H1 (cell line): ENCODE data around the gene ADIRF. TPM values are rescaled to one million over a fixed set of nuclear protein-coding genes. Genes with fewer than 3 reads are reported as not detected.

ENCODE experiments used
- CTCF ChIA-PET: fragments of 300-600 bp; sonication (Branson Sonifier 250); formaldehyde crosslinking; loops from one replicate; lab custom pipeline; 2021; ENCODE audit not compliant: partially characterized antibody; lab: Charles Lee
- POLR2A ChIA-PET: fragments of 300-600 bp; sonication (Branson Sonifier 250); formaldehyde crosslinking; loops from one replicate; lab custom pipeline; 2021; ENCODE audit warnings: inconsistent platforms; ENCODE audit not compliant: partially characterized antibody; lab: Charles Lee
- DNase-seq, 2 experiments: peaks; one replicate each; pipeline versions ENCODE4 v3.0.0 to v3.0.0-alpha.2; 2010 to 2022; ENCODE audit warnings: low spot score in 2 of 2, low read depth in 1 of 2, mixed read lengths in 1 of 2
- FAIRE-seq: peaks from 2 replicates; lab custom pipeline; 2011; peaks lifted over from hg19 to GRCh38; lab: Jason Lieb, UNC
- H2AFZ ChIP-seq: 2 replicates; pipeline ENCODE4 v1.8.1; 2012; ENCODE audit warnings: low read length, inconsistent platforms
- H2AK5ac ChIP-seq: 2 replicates; pipeline ENCODE4 v1.6.1; 2013; ENCODE audit warnings: low read depth, low read length
- H2BK120ac ChIP-seq: replicated peaks from 2 replicates; pipeline ENCODE3; 2013; ENCODE audit warnings: low read depth, low read length, inconsistent platforms
- H2BK12ac ChIP-seq: 2 replicates; pipeline ENCODE4 v1.6.1; 2013; ENCODE audit warnings: low read depth, low read length
- H2BK15ac ChIP-seq: 2 replicates; pipeline ENCODE4 v1.6.1; 2013; ENCODE audit warnings: low read length
- H2BK20ac ChIP-seq: 2 replicates; pipeline ENCODE4 v1.6.1; 2013; ENCODE audit warnings: low read length
- H2BK5ac ChIP-seq: 2 replicates; pipeline ENCODE4 v1.6.1; 2013; ENCODE audit warnings: low read depth, low read length
- H3K14ac ChIP-seq: 2 replicates; pipeline ENCODE4 v1.6.1; 2013; ENCODE audit warnings: inconsistent platforms; ENCODE audit not compliant: insufficient read length
- H3K18ac ChIP-seq: 2 replicates; pipeline ENCODE4 v1.6.1; 2013; ENCODE audit warnings: low read length; ENCODE audit errors: extremely low read depth
- H3K23ac ChIP-seq: 2 replicates; pipeline ENCODE4 v1.6.1; 2013; ENCODE audit warnings: inconsistent platforms; ENCODE audit not compliant: insufficient read length
- H3K23me2 ChIP-seq: 2 replicates; pipeline ENCODE4 v1.6.1; 2013; ENCODE audit warnings: low read depth, low read length
- H3K27ac ChIP-seq: 2 replicates; pipeline ENCODE4 v1.6.1; 2011; ENCODE audit warnings: low read depth, low read length, inconsistent platforms
- H3K27me3 ChIP-seq, 4 experiments: replicated peaks in 1 of 4; 1 replicate in 1 of 4; 2 replicates in 3 of 4; pipeline versions ENCODE4 v1.6.1 to v1.8.1; 2011 to 2013; ENCODE audit warnings: low read length in 3 of 4, mild to moderate bottlenecking in 3 of 4, inconsistent platforms in 2 of 4, mixed read lengths in 2 of 4, moderate library complexity in 1 of 4; ENCODE audit not compliant: control insufficient read depth in 3 of 4, insufficient read depth in 3 of 4; ENCODE audit errors: extremely low read depth in 1 of 4
- H3K36me3 ChIP-seq, 4 experiments: 2 replicates each; pipeline versions ENCODE4 v1.6.1 to v1.8.1; 2011 to 2013; ENCODE audit warnings: mild to moderate bottlenecking in 4 of 4, low read length in 3 of 4, moderate library complexity in 2 of 4, control low read depth in 1 of 4, inconsistent platforms in 1 of 4; ENCODE audit not compliant: insufficient read depth in 4 of 4, control insufficient read depth in 2 of 4
- H3K4ac ChIP-seq: replicated peaks from 2 replicates; pipeline ENCODE3; 2013; ENCODE audit warnings: low read length, low read depth, mixed read lengths, inconsistent platforms; ENCODE audit not compliant: insufficient read length
- H3K4me1 ChIP-seq, 4 experiments: replicated peaks in 1 of 4; 1 replicate in 1 of 4; 2 replicates in 3 of 4; pipeline versions ENCODE4 v1.6.1 to v1.8.1; 2011 to 2013; ENCODE audit warnings: low read length in 3 of 4, inconsistent platforms in 2 of 4, mixed read lengths in 1 of 4; ENCODE audit not compliant: insufficient read depth in 4 of 4, control insufficient read depth in 3 of 4
- H3K4me2 ChIP-seq, 2 experiments: 2 replicates each; pipeline versions ENCODE4 v1.6.1 to v1.8.1; 2011 to 2013; ENCODE audit warnings: low read depth in 2 of 2, low read length in 2 of 2, control low read depth in 1 of 2, inconsistent platforms in 1 of 2, mild to moderate bottlenecking in 1 of 2; ENCODE audit not compliant: insufficient read depth in 1 of 2
- H3K4me3 ChIP-seq, 4 experiments: fragments of 200-600, 300-600 bp in 1 of 4; sonication (generic), shearing (Covaris generic), sonication (Bioruptor Twin) in 1 of 4; 2 replicates each; pipeline versions ENCODE4 v1.5.1 to v1.8.1; 2011 to 2016; ENCODE audit warnings: low read length in 4 of 4, low read depth in 3 of 4, control low read depth in 2 of 4, inconsistent platforms in 2 of 4, mild to moderate bottlenecking in 2 of 4, mixed read lengths in 1 of 4, moderate library complexity in 1 of 4; ENCODE audit not compliant: insufficient read depth in 2 of 4; ENCODE audit errors: extremely low read depth in 1 of 4
- H3K56ac ChIP-seq: replicated peaks from 2 replicates; pipeline ENCODE3; 2013; ENCODE audit warnings: low read depth, mild to moderate bottlenecking, mixed read lengths, low read length, inconsistent platforms; ENCODE audit not compliant: insufficient read length
- H3K79me1 ChIP-seq: 2 replicates; pipeline ENCODE4 v1.6.1; 2013; ENCODE audit warnings: low read depth, low read length, control low read depth
- H3K79me2 ChIP-seq, 2 experiments: 2 replicates each; pipeline versions ENCODE4 v1.6.1 to v1.8.1; 2012 to 2013; ENCODE audit warnings: low read length in 2 of 2, mild to moderate bottlenecking in 2 of 2, inconsistent platforms in 1 of 2; ENCODE audit not compliant: insufficient read depth in 2 of 2, control insufficient read depth in 1 of 2
- H3K9ac ChIP-seq, 4 experiments: replicated peaks in 1 of 4; 1 replicate in 1 of 4; 2 replicates in 3 of 4; pipeline versions ENCODE4 v1.6.1 to v1.8.1; 2011 to 2013; ENCODE audit warnings: low read depth in 3 of 4, low read length in 3 of 4, control low read depth in 2 of 4, mild to moderate bottlenecking in 2 of 4, moderate library complexity in 2 of 4, inconsistent platforms in 1 of 4; ENCODE audit errors: extremely low read depth in 1 of 4
- H3K9me3 ChIP-seq, 2 experiments: 2 replicates each; pipeline versions ENCODE4 v1.6.1 to v1.8.1; 2012 to 2013; ENCODE audit warnings: mild to moderate bottlenecking in 2 of 2, moderate library complexity in 2 of 2, control low read depth in 1 of 2, inconsistent platforms in 1 of 2, low read depth in 1 of 2, low read length in 1 of 2, mixed read lengths in 1 of 2; ENCODE audit not compliant: insufficient read depth in 2 of 2
- H4K20me1 ChIP-seq, 2 experiments: replicated peaks in 1 of 2; 2 replicates each; pipeline versions ENCODE3 to v1.8.1; 2011 to 2013; ENCODE audit warnings: inconsistent platforms in 2 of 2, low read length in 2 of 2, mild to moderate bottlenecking in 1 of 2; ENCODE audit not compliant: insufficient read depth in 2 of 2, control insufficient read depth in 1 of 2
- H4K5ac ChIP-seq: 2 replicates; pipeline ENCODE4 v1.6.1; 2013; ENCODE audit warnings: low read length, low read depth, mixed read lengths, inconsistent platforms; ENCODE audit not compliant: insufficient read length
- H4K8ac ChIP-seq: 2 replicates; pipeline ENCODE4 v1.8.0; 2013; ENCODE audit warnings: mild to moderate bottlenecking, moderate library complexity, low read length, inconsistent platforms; ENCODE audit not compliant: insufficient read depth; ENCODE audit errors: extremely low read depth
- H4K91ac ChIP-seq: replicated peaks from 2 replicates; pipeline ENCODE3; 2013; ENCODE audit warnings: low read length, mixed read lengths, inconsistent platforms; ENCODE audit not compliant: insufficient read length
- BCL11A ChIP-seq, 2 experiments: IDR thresholded peaks; one replicate each; pipeline ENCODE4 v1.6.1; 2011; ENCODE audit warnings: low read depth in 2 of 2, low read length in 2 of 2, mild to moderate bottlenecking in 2 of 2
- CEBPB ChIP-seq: IDR thresholded peaks from 2 replicates; pipeline ENCODE4 v1.6.1; 2012; ENCODE audit warnings: low read depth, low read length
- EZH2 ChIP-seq: fragments of 200-600 bp; sonication (generic); IDR thresholded peaks from 2 replicates; pipeline ENCODE4 v1.7.1; 2012; ENCODE audit warnings: low read depth, mild to moderate bottlenecking, moderate library complexity, low read length, inconsistent platforms; ENCODE audit not compliant: severe bottlenecking
- FOSL1 ChIP-seq: IDR thresholded peaks from 2 replicates; pipeline ENCODE4 v1.6.1; 2011; ENCODE audit warnings: mild to moderate bottlenecking, low read depth, low read length, moderate library complexity; ENCODE audit not compliant: insufficient read depth
- PHF8 ChIP-seq: fragments of 200-600 bp; sonication (generic); conservative IDR thresholded peaks from 2 replicates; pipeline ENCODE4 v1.7.1; 2012; ENCODE audit warnings: low read depth, mild to moderate bottlenecking, inconsistent platforms, low read length, moderate library complexity
- POLR2A ChIP-seq, 2 experiments: IDR thresholded peaks; 1 replicate in 1 of 2; 2 replicates in 1 of 2; pipeline ENCODE4 v1.6.1; 2011; ENCODE audit warnings: low read depth in 2 of 2, low read length in 2 of 2, mild to moderate bottlenecking in 2 of 2; ENCODE audit errors: control extremely low read depth in 1 of 2
- RAD21 ChIP-seq, 2 experiments: IDR thresholded peaks in 1 of 2; conservative IDR thresholded peaks in 1 of 2; 2 replicates each; pipeline ENCODE4 v1.6.1; 2011; ENCODE audit warnings: low read depth in 2 of 2, low read length in 2 of 2, improper control_type of control experiment in 1 of 2, inconsistent platforms in 1 of 2, mild to moderate bottlenecking in 1 of 2, moderate library complexity in 1 of 2
- RNF2 ChIP-seq: fragments of 200-900, 300-1000 bp; sonication (generic); IDR thresholded peaks from 2 replicates; pipeline ENCODE4 v1.7.1; 2016; ENCODE audit warnings: borderline replicate concordance, low read depth, mild to moderate bottlenecking, antibody characterized with exemption, low read length; ENCODE audit not compliant: poor library complexity, severe bottlenecking; ENCODE audit errors: missing control alignments
- SP1 ChIP-seq: IDR thresholded peaks from 2 replicates; pipeline ENCODE4 v1.6.1; 2011; ENCODE audit warnings: low read depth, low read length
- TAF7 ChIP-seq: optimal IDR thresholded peaks from 2 replicates; pipeline ENCODE3; 2011; ENCODE audit warnings: low read depth, mild to moderate bottlenecking, inconsistent platforms, low read length, moderate library complexity, borderline replicate concordance
- WGBS, 2 experiments: shearing (Covaris generic) in 1 of 2; methylation state at CpG; one replicate each; pipeline versions ENCODE4 v1.1.6 to v1.1.7; 2013 to 2015; ENCODE audit warnings: low lambda C conversion rate in 2 of 2, mixed read lengths in 2 of 2, inconsistent platforms in 1 of 2, low coverage in 1 of 2, missing lambda C conversion rate in 1 of 2; ENCODE audit not compliant: insufficient replicate concordance in 2 of 2, insufficient coverage in 1 of 2, insufficient read length in 1 of 2; ENCODE audit errors: extremely low coverage in 1 of 2, missing lambda C conversion rate in 1 of 2; 5-methylcytosine and 5-hydroxymethylcytosine counted together
- polyA plus RNA-seq, 7 experiments: library from polyadenylated mRNA; depleted of rRNA in 3 of 7; stranded (reverse) in 5 of 7; unstranded in 2 of 7; fragments of >200 nt in 5 of 7; fragments of 200-250 nt in 2 of 7; gene quantifications; 1 replicate in 5 of 7; 2 replicates in 1 of 7; 4 replicates in 1 of 7; pipeline versions ENCODE4 v1.2.1 to v1.2.3, GENCODE V29; 2011 to 2013; ENCODE audit warnings: missing spikeins in 2 of 7, mixed read lengths in 2 of 7
- total RNA-seq: library from RNA; stranded (reverse); fragmentation: NEBNext Ultra II Directional; extraction: Animal tissue kit (Norgen Biotek cat#: 25700); gene quantifications from 2 replicates; pipeline ENCODE4 v1.2.1, GENCODE V29; 2021
- TF ChIP-seq, protein P1 (sequence below), 3 experiments: IDR thresholded peaks; 1 replicate in 2 of 3; 2 replicates in 1 of 3; pipeline versions ENCODE4 v1.5.1 to v1.6.1; 2011; ENCODE audit warnings: low read length in 3 of 3, mild to moderate bottlenecking in 3 of 3, inconsistent platforms in 2 of 3, low read depth in 1 of 3, moderate library complexity in 1 of 3; ENCODE audit not compliant: insufficient read depth in 1 of 3; ENCODE audit errors: control extremely low read depth in 1 of 3

ADIRF gene
- total and polyA plus RNA-seq, 2 of the 8 experiments (the other 6 are each of a cell fraction or from before 2014, with no cell fraction given), result not detected

DNA sequence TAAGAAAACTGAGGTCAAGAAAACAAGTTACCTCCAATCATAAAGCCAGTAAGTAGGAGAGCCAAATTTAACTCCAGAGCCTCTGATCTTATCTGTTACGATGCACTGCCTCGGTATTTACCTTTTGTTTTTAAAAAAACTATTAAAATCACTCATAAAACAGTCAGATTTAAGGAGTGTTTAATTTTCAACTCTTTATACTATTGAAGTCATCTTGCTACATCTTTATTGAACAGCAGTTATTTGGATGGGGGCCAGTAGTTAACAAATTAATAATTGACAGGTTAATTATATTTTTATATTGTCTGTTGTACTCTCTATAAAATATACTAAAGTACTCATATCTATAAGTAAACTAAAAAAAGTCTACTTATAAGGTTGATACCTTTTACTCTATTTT, 24.6 kb downstream of the ADIRF start:
- WGBS, 2 experiments, result 83% methylated on average over 2 of the region's 2 CpGs; no CpG with 5 or more reads in 1 of the 2 experiments
- H2BK5ac ChIP-seq, result no peak overlapping the region
- no peak overlapping the region for H2AFZ ChIP-seq
- no peak overlapping the region for H3K56ac ChIP-seq
- no peak overlapping the region for H4K91ac ChIP-seq
- H2BK120ac ChIP-seq, result no peak overlapping the region
- FAIRE-seq (no peak), DNase-seq (no peak)
- no peak overlapping the region for H3K23ac ChIP-seq
- H3K27me3 ChIP-seq, result no peaks in the 10 kb centered on the region
- H3K27ac ChIP-seq, result no peak overlapping the region
- H4K8ac ChIP-seq, result no peak overlapping the region
- no peaks in the 10 kb centered on the region for H3K36me3 ChIP-seq
- no peak overlapping the region for H2AK5ac ChIP-seq
- no peak overlapping the region for H3K4ac ChIP-seq
- no peak overlapping the region for H3K4me3 ChIP-seq
- no peak overlapping the region for H3K14ac ChIP-seq
- H3K79me2 ChIP-seq, result no peaks in the 10 kb centered on the region
- H4K5ac ChIP-seq, result no peak overlapping the region
- H3K9me3 ChIP-seq, result no peaks in the 10 kb centered on the region
- POLR2A ChIA-PET, result no interaction called here
- H3K9ac ChIP-seq, result no peak overlapping the region
- no peaks in the 10 kb centered on the region for H3K23me2 ChIP-seq
- no peak overlapping the region for H3K18ac ChIP-seq
- no peak overlapping the region for H2BK15ac ChIP-seq
- H3K4me1 ChIP-seq, result no peaks in the 10 kb centered on the region
- H4K20me1 ChIP-seq, result no peaks in the 10 kb centered on the region
- no peak overlapping the region for H2BK20ac ChIP-seq
- CTCF ChIA-PET, result interaction anchor here (1.3 kb wide), 1 partner anchor 18 kb away, joined by 3 read pairs; no protein-coding TSS in a partner anchor
- no peak overlapping the region for H3K4me2 ChIP-seq
- no peak overlapping the region for H2BK12ac ChIP-seq
- no peaks in the 10 kb centered on the region for H3K79me1 ChIP-seq
- TF ChIP-seq BCL11A (IDR thresholded peaks at IDR 0.05; ENCODE audit: low read depth in 2 of 2, low read length in 2 of 2) (no peak), POLR2A (IDR thresholded peaks at IDR 0.05; ENCODE audit: control extremely low read depth in 1 of 2, low read depth in 2 of 2, low read length in 2 of 2) (no peak), RNF2 (no peak), SP1 (no peak), PHF8 (no peak), CEBPB (no peak), EZH2 (no peak), TAF7 (no peak), FOSL1 (no peak), RAD21 (IDR thresholded peaks at IDR 0.05 in 1 of 2, conservative IDR thresholded peaks at IDR 0.05 in 1 of 2; ENCODE audit: low read depth in 2 of 2, low read length in 2 of 2) (no peak)
- TF ChIP-seq, protein P1, sequence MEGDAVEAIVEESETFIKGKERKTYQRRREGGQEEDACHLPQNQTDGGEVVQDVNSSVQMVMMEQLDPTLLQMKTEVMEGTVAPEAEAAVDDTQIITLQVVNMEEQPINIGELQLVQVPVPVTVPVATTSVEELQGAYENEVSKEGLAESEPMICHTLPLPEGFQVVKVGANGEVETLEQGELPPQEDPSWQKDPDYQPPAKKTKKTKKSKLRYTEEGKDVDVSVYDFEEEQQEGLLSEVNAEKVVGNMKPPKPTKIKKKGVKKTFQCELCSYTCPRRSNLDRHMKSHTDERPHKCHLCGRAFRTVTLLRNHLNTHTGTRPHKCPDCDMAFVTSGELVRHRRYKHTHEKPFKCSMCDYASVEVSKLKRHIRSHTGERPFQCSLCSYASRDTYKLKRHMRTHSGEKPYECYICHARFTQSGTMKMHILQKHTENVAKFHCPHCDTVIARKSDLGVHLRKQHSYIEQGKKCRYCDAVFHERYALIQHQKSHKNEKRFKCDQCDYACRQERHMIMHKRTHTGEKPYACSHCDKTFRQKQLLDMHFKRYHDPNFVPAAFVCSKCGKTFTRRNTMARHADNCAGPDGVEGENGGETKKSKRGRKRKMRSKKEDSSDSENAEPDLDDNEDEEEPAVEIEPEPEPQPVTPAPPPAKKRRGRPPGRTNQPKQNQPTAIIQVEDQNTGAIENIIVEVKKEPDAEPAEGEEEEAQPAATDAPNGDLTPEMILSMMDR (IDR thresholded peaks at IDR 0.05; ENCODE audit: control extremely low read depth in 1 of 3, insufficient read depth in 1 of 3, low read depth in 1 of 3, low read length in 3 of 3), result no peak
